Thyroid gland (tissue), 4 donors: Measurements from ENCODE around the gene TPD52L1.

Experiments used
- CTCF ChIP-seq, 6 experiments: fragments of 200-600 bp in 3 of 6; fragments of 450-650 bp in 3 of 6; sonication (generic) in 3 of 6; IDR thresholded peaks; one replicate each; pipeline ENCODE4 v1.5.1; 2016 to 2019; ENCODE audit warnings: antibody characterized with exemption in 6 of 6, mild to moderate bottlenecking in 2 of 6, inconsistent platforms in 1 of 6, moderate library complexity in 1 of 6
- POLR2A ChIP-seq, 2 donors: fragments of 450-650 bp; IDR thresholded peaks; one replicate each; pipeline ENCODE4 v1.6.1; 2017; ENCODE audit warnings: antibody characterized with exemption in 2 of 2, mild to moderate bottlenecking in 2 of 2, moderate library complexity in 1 of 2

DNA sequence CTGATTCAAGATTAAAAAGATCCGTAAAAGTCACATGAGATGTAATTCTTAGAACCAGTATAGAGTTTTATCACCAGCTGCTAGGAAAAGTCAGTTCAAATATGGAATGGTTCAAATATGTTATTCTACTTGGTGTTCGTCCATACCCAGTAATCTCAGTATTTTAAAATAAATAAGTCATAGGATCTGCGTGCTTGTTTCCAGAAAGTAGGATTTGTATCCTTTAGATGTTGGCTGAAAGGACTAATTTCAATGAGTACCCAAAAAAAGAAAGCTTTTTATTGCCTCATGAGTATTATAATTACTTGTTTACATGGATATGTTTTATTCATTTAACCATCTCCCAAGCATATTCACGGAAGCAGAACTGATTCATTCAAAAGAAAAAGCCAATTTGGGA is 12.2 kb downstream of the TPD52L1 start:
- no peak for TF ChIP-seq POLR2A (IDR thresholded peaks at IDR 0.05)
- no peak for TF ChIP-seq CTCF (IDR thresholded peaks at IDR 0.05)
